Transverse colon (tissue), 4 donors: ENCODE data around the gene FUOM.

Experiments
- CTCF ChIP-seq, 5 experiments: fragments of 200-600 bp in 3 of 5; fragments of 450-650 bp in 2 of 5; sonication (generic) in 3 of 5; IDR thresholded peaks; 1 replicate in 2 of 5; 2 replicates in 3 of 5; pipeline ENCODE4 v1.5.1; 2016 to 2017; ENCODE audit warnings: antibody characterized with exemption in 5 of 5, inconsistent platforms in 3 of 5, mild to moderate bottlenecking in 2 of 5, moderate library complexity in 1 of 5
- POLR2A ChIP-seq: fragments of 450-650 bp; IDR thresholded peaks from one replicate; pipeline ENCODE4 v1.6.1; 2016; ENCODE audit warnings: antibody characterized with exemption, mild to moderate bottlenecking, moderate library complexity
- POLR2AphosphoS5 ChIP-seq, 3 donors: sonication (generic); formaldehyde crosslinking; IDR thresholded peaks; one replicate each; pipeline ENCODE4 v1.6.1; 2016; ENCODE audit warnings: antibody characterized with exemption in 3 of 3

GRCh38 chr10:133344236-133344635, 13.6 kb downstream of the FUOM start:
- TF ChIP-seq POLR2A: no peak
- no peak for TF ChIP-seq CTCF (IDR thresholded peaks at IDR 0.05)
- TF ChIP-seq POLR2AphosphoS5 (IDR thresholded peaks at IDR 0.05): no peak
